ENCODE results near the gene THSD4. TPM values are rescaled to one million over a fixed set of nuclear protein-coding genes. Genes with fewer than 3 reads are reported as not detected.
"Not testable (repeated sequence)": the region's sequence is repeated elsewhere in the genome, so short reads cannot be mapped to it uniquely, and the experiment has no call there.

THSD4 gene
- total RNA-seq, 1 experiment from 2014 or later: 1.2 TPM

GRCh38 chr15:71349336-71349735 is 234.1 kb downstream of the THSD4 start:
- in situ Hi-C loops (cut with HindIII; ENCODE audit: low sequenced_read_pairs): no loop called here
- no peak for DNase-seq (ENCODE audit: low spot score)

GRCh38 chr15:71349736-71350526 is 234.7 kb downstream of the THSD4 start:
- no peak for DNase-seq (ENCODE audit: low spot score)
- in situ Hi-C loops (cut with HindIII; ENCODE audit: low sequenced_read_pairs): no loop called here

- in situ Hi-C loops (cut with HindIII; ENCODE audit: low sequenced_read_pairs): no loop called here
- no peak for DNase-seq (ENCODE audit: low spot score)
Measured at GRCh38 chr15:71350622-71351378, 235.5 kb downstream of the THSD4 start.

GRCh38 chr15:71352125-71352524 is 236.9 kb downstream of the THSD4 start:
- in situ Hi-C loops (cut with HindIII; ENCODE audit: low sequenced_read_pairs): no loop called here
- DNase-seq (ENCODE audit: low spot score): no peak

- no peak for DNase-seq (ENCODE audit: low spot score)
- in situ Hi-C loops (cut with HindIII; ENCODE audit: low sequenced_read_pairs): no loop called here
Measured at GRCh38 chr15:71352765-71353164, 237.5 kb downstream of the THSD4 start.

- in situ Hi-C loops (cut with HindIII; ENCODE audit: low sequenced_read_pairs): no loop called here
- DNase-seq (ENCODE audit: low spot score): no peak
Measured at GRCh38 chr15:71353171-71353570, 237.9 kb downstream of the THSD4 start.

GRCh38 chr15:71355268-71355667 is 240.0 kb downstream of the THSD4 start:
- in situ Hi-C loops (cut with HindIII; ENCODE audit: low sequenced_read_pairs): no loop called here

GRCh38 chr15:71357321-71357732 is 242.1 kb downstream of the THSD4 start:
- DNase-seq (ENCODE audit: low spot score): no peak

More at GRCh38 chr15:71355268-71355667, 240.0 kb downstream of the THSD4 start:
- DNase-seq (ENCODE audit: low spot score): no peak

GRCh38 chr15:71357967-71358366 is 242.7 kb downstream of the THSD4 start:
- in situ Hi-C loops (cut with HindIII; ENCODE audit: low sequenced_read_pairs): no loop called here
- DNase-seq (ENCODE audit: low spot score): no peak

More at GRCh38 chr15:71357321-71357732, 242.1 kb downstream of the THSD4 start:
- in situ Hi-C loops (cut with HindIII; ENCODE audit: low sequenced_read_pairs): no loop called here

GRCh38 chr15:71359246-71359645 is 244.0 kb downstream of the THSD4 start:
- in situ Hi-C loops (cut with HindIII; ENCODE audit: low sequenced_read_pairs): no loop called here

GRCh38 chr15:71362556-71362955 is 247.3 kb downstream of the THSD4 start:
- DNase-seq (ENCODE audit: low spot score): no peak
- in situ Hi-C loops (cut with HindIII; ENCODE audit: low sequenced_read_pairs): no loop called here

More at GRCh38 chr15:71359246-71359645, 244.0 kb downstream of the THSD4 start:
- DNase-seq (ENCODE audit: low spot score): no peak

GRCh38 chr15:71362987-71363968 is 248.0 kb downstream of the THSD4 start:
- DNase-seq (ENCODE audit: low spot score): no peak
- in situ Hi-C loops (cut with HindIII; ENCODE audit: low sequenced_read_pairs): no loop called here

GRCh38 chr15:71364117-71364584 is 248.9 kb downstream of the THSD4 start:
- no peak for DNase-seq (ENCODE audit: low spot score)
- in situ Hi-C loops (cut with HindIII; ENCODE audit: low sequenced_read_pairs): no loop called here

GRCh38 chr15:71366522-71366921 is 251.3 kb downstream of the THSD4 start:
- in situ Hi-C loops (cut with HindIII; ENCODE audit: low sequenced_read_pairs): no loop called here
- no peak for DNase-seq (ENCODE audit: low spot score)

GRCh38 chr15:71366926-71367325 is 251.7 kb downstream of the THSD4 start:
- in situ Hi-C loops (cut with HindIII; ENCODE audit: low sequenced_read_pairs): no loop called here
- DNase-seq (ENCODE audit: low spot score): no peak

GRCh38 chr15:71367737-71368136 is 252.5 kb downstream of the THSD4 start:
- in situ Hi-C loops (cut with HindIII; ENCODE audit: low sequenced_read_pairs); DNase-seq (ENCODE audit: low spot score): not testable (repeated sequence)

GRCh38 chr15:71372769-71373168 is 257.5 kb downstream of the THSD4 start:
- DNase-seq (ENCODE audit: low spot score); in situ Hi-C loops (cut with HindIII; ENCODE audit: low sequenced_read_pairs): not testable (repeated sequence)

- in situ Hi-C loops (cut with HindIII; ENCODE audit: low sequenced_read_pairs): no loop called here
- DNase-seq (ENCODE audit: low spot score): no peak
Measured at GRCh38 chr15:71373917-71374316, 258.6 kb downstream of the THSD4 start.

All from G401 (cell line).